Chondrocyte (in vitro differentiated cells): ENCODE data around the gene PGGT1B. TPM values are rescaled to one million over a fixed set of nuclear protein-coding genes. Genes with fewer than 3 reads are reported as not detected.

Experiments used
- DNase-seq: peaks from one replicate; pipeline ENCODE4 v3.0.0; 2021; ENCODE audit warnings: mixed read lengths, low spot score
- H3K27ac Mint-ChIP-seq: one replicate; pipeline ENCODE4 v1.8.0; 2021; ENCODE audit warnings: mild to moderate bottlenecking, moderate library complexity, mixed read lengths; ENCODE audit not compliant: unreplicated experiment
- H3K27me3 Mint-ChIP-seq: 2 replicates; pipeline ENCODE4 v1.8.0; 2021; ENCODE audit warnings: low read depth, mixed read lengths
- H3K36me3 Mint-ChIP-seq: 2 replicates; pipeline ENCODE4 v1.8.0; 2021; ENCODE audit warnings: low read depth, mixed read lengths
- H3K4me1 Mint-ChIP-seq: 2 replicates; pipeline ENCODE4 v1.8.0; 2021; ENCODE audit warnings: low read depth, mild to moderate bottlenecking, mixed read lengths
- H3K4me3 Mint-ChIP-seq: one replicate; pipeline ENCODE4 v1.8.0; 2021; ENCODE audit warnings: mild to moderate bottlenecking, moderate library complexity, mixed read lengths; ENCODE audit not compliant: unreplicated experiment
- H3K9me3 Mint-ChIP-seq: 2 replicates; pipeline ENCODE4 v1.8.0; 2021; ENCODE audit warnings: low read depth, mixed read lengths
- CTCF ChIP-seq: fragments of 200-600 bp; sonication (generic); IDR thresholded peaks from 2 replicates; pipeline ENCODE4 v1.5.0; 2021; ENCODE audit warnings: antibody characterized with exemption, mild to moderate bottlenecking, moderate library complexity
- total RNA-seq: library from RNA; stranded (reverse); gene quantifications from 3 replicates; pipeline ENCODE4 v1.2.1, GENCODE V29; 2021

PGGT1B gene
- total RNA-seq, 1 donor from 2014 or later, result 38.2 TPM

DNA sequence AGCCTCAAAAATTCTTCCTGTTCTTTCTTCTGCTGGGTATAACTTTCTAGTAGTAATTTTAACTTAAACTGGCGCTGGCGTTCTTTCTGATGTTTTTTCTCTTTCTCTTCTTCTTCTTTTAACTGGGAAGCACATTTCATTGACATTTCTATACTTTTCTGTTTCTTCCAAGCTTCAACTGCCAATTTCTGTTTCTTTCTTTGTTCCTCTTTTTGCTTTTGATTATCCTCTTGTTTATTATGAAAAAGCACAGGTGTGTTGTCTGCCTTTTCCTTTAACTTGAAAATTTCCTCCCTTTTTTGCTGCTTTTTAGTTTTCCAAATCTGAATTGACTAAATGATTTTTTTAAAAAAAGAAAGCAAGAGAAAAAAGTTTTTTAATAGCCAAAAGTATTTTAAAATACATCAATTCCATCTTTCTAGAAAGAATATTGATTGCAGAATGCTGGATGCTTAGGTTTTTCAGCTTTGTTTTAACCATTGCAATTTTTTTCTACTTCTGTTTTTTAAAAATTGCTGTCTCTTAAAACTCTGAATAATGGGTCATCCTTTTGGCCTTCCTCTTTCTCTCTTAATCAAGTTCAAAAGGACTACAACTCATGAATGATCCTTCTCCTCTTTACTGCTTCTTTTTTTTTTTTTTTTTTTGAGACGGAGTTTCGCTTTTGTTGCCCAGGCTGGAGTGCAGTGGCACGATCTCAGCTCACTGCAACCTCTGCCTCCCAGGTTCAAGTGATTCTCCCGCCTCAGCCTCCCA, 8.8 kb upstream of the PGGT1B start:
- peaks cover 19% of the 10 kb centered on the region for H3K36me3 Mint-ChIP-seq
- H3K27me3 Mint-ChIP-seq, result no peaks in the 10 kb centered on the region
- H3K4me1 Mint-ChIP-seq, result no peaks in the 10 kb centered on the region
- H3K9me3 Mint-ChIP-seq, result no peaks in the 10 kb centered on the region
- DNase-seq, result no peak
- no peak overlapping the region for H3K27ac Mint-ChIP-seq
- no peak for TF ChIP-seq CTCF
- no peak overlapping the region for H3K4me3 Mint-ChIP-seq

DNA sequence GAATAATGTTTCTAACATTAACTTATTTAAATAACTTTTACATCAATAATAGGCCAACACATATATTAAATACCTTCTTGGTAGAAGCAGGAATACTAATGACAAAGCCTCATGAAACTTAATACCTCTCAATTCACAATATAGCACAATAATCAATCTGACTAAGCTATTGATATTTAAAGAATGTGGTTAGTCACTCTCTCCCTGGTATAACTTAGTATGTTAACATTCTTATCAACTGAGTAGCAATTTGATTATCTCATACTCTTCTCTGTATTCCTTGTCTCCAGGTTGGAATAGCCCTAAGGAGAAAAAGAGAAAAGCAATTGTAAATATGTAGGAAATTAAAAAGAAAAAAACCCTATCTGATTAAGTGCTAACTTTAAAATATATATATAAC, 4.9 kb upstream of the PGGT1B start:
- no peak for DNase-seq
- Mint-ChIP-seq H3K4me1 (peaks cover 9% of the 10 kb centered on the region), H3K36me3 (peaks cover 9% of the 10 kb centered on the region), H3K27ac (no peak overlapping the region), H3K4me3 (no peak overlapping the region), H3K9me3 (no peaks in the 10 kb centered on the region), H3K27me3 (no peaks in the 10 kb centered on the region)
- no peak for TF ChIP-seq CTCF

- no peaks in the 10 kb centered on the region for H3K27me3 Mint-ChIP-seq
- peaks cover 29% of the 10 kb centered on the region for H3K4me1 Mint-ChIP-seq
- peak; percentile 86 for DNase-seq
- no peak overlapping the region for H3K27ac Mint-ChIP-seq
- no peak overlapping the region for H3K4me3 Mint-ChIP-seq
- no peaks in the 10 kb centered on the region for H3K36me3 Mint-ChIP-seq
- no peaks in the 10 kb centered on the region for H3K9me3 Mint-ChIP-seq
- TF ChIP-seq CTCF, result no peak
These were observed 2.5 kb upstream of the PGGT1B start for GRCh38 chr5:115265220-115265619.

GRCh38 chr5:115264786-115265185, 2.1 kb upstream of the PGGT1B start:
- Mint-ChIP-seq H3K9me3 (no peaks in the 10 kb centered on the region), H3K4me1 (peaks cover 33% of the 10 kb centered on the region), H3K36me3 (no peaks in the 10 kb centered on the region), H3K4me3 (no peak overlapping the region), H3K27me3 (no peaks in the 10 kb centered on the region), H3K27ac (no peak overlapping the region)
- peak; percentile 65 for DNase-seq
- TF ChIP-seq CTCF, result no peak

DNA sequence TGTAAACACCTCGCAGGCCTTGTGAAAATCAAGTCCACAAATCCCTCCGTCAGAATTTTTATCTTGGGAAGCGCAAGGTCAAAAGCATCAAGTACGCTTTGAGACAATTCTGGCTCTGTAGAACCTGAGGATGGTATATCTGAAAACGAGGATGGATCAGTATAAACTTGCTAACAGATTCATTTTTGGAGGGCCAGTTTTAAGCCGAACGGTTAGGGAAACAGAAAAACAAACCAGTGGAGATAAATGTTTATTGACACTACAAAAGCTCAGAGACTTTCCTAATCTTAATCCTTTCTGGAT, 352 bp upstream of the PGGT1B start:
- Mint-ChIP-seq H3K4me3 (peak overlapping the region; percentile 83), H3K27ac (peak overlapping the region; percentile 97)
- no peak for TF ChIP-seq CTCF

More for the DNA sequence above, 352 bp upstream of the PGGT1B start:
- Mint-ChIP-seq H3K27me3 (no peaks in the 10 kb centered on the region), H3K9me3 (no peaks in the 10 kb centered on the region), H3K36me3 (no peaks in the 10 kb centered on the region), H3K4me1 (peaks cover 45% of the 10 kb centered on the region)
- no peak for DNase-seq
